Medulla oblongata (tissue), 1 donor: Measurements from ENCODE around the gene CREB3L4.
"Not testable (repeated sequence)": the region's sequence is repeated elsewhere in the genome, so short reads cannot be mapped to it uniquely, and the experiment has no call there.

ENCODE experiments used
- DNase-seq: peaks from one replicate; pipeline ENCODE4 v3.0.0-alpha.2; 2015; ENCODE audit errors: extremely low spot score

The CREB3L4 gene

GRCh38 chr1:153985941-153986761 is 18.4 kb downstream of the CREB3L4 start, which contains the start of gene RAB13:
Gene RAB13, minus strand, starts transcription at chr1:153986339. Its CDS starts 103 bp downstream, at chr1:153986236.
- DNase-seq, result peak; percentile 80

DNA sequence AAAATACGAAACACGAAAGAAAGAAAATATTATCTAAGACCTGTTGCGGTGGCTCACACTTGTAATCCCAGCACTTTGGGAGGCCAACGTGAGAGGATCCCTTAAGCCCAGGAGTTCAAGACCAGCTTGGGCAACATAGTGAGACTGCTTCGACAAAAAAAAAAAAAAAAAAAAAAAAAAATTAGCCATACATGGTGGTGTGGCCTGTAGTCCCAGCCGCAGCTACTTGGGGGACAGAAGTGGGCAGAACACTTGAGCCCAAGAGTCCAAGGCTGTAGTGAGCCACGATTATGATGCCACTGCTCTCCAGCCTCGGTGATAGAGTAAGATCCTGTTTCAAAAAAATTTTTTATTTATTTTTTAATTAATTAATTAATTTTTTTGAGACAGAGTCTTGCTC is 19.9 kb downstream of the CREB3L4 start:
- DNase-seq, result no peak

- DNase-seq, result peak; percentile 99
Measured at GRCh38 chr1:153990468-153991150, 22.9 kb downstream of the CREB3L4 start, which contains the start of gene RPS27. Gene RPS27, plus strand, starts transcription at chr1:153990762. Its CDS starts 35 bp downstream, at chr1:153990797.

GRCh38 chr1:153991151-153991630 is 23.5 kb downstream of the CREB3L4 start:
- DNase-seq, result no peak

DNA sequence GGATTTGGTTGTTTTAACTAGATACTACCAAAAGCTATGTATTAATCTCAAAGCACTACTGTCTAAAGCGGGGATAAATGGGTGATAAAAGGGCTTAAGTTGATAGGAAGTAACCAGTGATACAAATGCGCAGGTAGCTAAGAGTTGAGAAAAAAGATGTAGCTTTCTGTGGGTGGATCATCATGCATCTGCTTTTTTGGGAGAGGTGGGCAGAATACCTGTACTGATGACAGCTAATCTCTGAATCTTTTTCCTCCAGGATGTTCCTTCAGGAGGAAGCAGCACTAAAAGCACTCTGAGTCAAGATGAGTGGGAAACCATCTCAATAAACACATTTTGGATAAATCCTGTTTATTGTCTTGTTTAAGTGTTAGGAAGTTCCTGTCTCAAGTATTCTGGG is 24.1 kb downstream of the CREB3L4 start:
- DNase-seq, result no peak

DNA sequence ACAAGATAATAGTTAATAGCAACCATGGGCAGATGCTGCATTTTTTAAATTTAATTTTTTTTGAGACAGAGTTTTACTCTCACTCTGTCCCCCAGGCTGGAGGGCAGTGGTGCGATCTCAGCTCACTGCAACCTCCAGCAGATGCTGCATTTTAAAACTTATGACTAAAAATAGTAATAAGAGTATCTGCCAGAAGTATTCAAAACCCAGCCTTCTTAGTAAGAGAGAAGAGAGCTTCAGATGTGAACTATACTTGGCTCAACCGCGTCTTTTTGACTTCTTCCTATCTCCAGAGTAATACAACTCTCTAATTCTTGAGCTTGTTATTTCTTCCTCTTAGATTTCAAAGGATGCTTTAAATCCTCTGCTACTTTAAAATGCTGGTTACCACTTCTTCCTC is 27.5 kb downstream of the CREB3L4 start:
- DNase-seq, result no peak

DNA sequence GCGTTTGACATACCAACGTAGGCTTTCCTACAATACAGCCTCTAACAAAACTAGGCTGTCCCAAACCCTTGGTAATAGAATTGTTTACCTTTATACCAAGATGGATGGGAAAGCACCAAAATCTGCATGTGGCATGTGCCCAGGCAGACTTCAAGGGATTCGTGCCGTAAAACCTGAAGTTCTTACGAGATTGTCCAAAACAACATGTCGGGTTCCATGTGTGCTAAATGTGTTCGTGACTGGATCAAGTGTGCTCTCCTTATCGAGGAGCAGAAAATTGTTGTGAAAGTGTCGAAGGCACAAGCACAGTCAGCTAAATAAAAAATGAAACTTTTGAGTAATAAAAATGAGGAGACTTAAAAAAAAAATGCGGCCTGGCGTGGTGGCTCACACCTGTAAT is 27.9 kb downstream of the CREB3L4 start:
- DNase-seq, result no peak

DNA sequence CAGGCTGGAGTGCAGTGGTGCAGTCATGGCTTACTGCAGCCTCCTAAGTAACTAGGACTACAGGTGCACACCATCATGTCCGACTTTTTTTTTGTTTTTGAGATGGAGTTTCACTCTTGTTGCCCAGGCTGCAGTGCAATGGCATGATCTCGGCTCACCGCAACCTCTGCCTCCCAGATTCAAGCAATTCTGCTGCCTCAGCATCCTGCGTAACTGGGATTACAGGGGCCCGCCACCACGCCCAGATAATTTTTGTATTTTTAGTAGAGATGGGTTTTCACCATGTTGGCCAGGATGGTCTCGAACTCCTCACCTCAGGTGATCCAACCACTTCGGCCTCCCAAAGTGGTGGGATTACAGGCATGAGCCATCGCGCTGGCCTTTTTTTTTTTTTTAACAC is 29.2 kb downstream of the CREB3L4 start:
- not testable (repeated sequence) for DNase-seq

DNA sequence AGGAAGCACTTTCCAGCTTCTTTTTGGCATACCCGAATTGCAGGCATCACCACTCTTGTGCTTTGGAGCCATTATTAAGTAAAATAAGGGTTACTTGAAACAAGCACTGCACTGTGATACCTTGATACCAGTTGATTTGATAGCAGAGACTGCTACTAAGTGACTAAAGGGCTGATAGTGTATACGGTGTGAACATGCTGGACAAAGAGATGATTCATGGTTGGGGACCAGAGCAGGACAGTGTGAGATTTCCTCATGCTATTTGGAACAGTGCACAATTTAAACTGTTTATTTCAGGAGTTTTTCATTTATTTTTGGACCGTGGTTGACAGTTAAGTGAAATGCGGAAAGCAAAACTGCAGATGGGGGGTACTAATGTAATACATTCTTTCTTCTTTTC is 32.7 kb downstream of the CREB3L4 start:
- no peak for DNase-seq

DNA sequence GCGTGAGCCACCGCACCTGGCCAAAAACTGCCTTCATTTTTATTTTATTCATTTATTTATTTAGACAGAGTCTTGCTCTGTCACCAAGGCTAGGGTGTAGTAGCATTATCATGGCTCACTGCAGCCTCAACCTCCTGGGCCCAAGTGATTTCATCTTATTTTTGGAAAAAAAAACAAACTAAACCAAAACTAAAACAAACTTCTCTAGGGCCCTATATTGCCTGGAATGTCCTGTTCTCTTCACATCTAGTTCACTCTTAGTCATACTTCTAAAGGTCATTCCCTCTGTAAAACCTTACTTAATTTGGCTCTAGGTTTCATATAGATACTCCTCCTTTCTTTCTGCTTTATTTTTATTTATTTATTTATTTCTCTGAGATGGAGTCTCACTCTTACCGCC is 38.4 kb downstream of the CREB3L4 start:
- no peak for DNase-seq

DNA sequence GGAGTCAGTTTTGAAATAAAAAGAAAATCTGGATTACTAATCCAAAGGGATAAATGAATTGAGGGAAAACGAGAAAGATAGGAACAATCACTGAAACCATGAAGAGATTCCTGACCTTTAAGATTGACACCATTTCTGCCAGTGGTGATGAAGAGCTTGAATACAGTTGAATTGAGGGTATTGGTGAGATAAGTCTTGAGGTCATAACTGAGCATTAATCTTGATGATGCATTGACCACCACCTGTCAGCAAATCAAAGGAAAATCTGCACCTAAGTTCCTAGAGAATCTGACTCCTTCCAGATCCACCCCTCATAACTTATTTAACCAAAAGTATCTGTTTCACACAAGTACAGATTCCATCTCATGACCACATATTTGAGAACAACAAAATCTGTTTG is 44.4 kb downstream of the CREB3L4 start:
- no peak for DNase-seq

GRCh38 chr1:154012543-154012942 is 44.8 kb downstream of the CREB3L4 start:
- DNase-seq, result not testable (repeated sequence)

- no peak for DNase-seq
Measured at GRCh38 chr1:154014154-154014907, 46.6 kb downstream of the CREB3L4 start.

DNA sequence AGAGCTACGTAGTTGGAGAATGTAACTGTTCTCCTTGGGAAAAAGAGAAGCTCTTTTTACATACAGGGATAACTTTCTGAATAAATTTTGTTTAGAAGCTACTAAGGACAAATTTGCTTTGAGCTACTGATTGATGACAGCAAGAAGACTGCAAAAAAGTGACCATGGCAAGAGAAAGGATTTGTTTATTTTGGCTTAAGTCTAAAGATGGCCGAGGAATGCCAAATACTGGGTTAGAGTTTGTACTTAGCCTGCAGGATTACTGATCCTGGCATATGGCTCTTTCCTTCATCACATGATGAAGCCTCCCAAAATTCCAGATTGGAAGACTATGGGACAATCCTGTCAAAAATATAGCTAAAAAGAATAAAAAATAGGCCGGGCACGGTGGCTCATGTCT is 51.6 kb downstream of the CREB3L4 start:
- DNase-seq, result no peak

- DNase-seq, result no peak
Measured at GRCh38 chr1:154019940-154020339, 52.2 kb downstream of the CREB3L4 start.
